HUES48 (cell line): Measurements from ENCODE around the gene ZDHHC8.

Experiments used
- H3K27ac ChIP-seq: one replicate; pipeline ENCODE4 v1.7.0; 2013; ENCODE audit warnings: low read depth, low read length, inconsistent platforms
- H3K27me3 ChIP-seq: 2 replicates; pipeline ENCODE4 v1.6.1; 2013; ENCODE audit warnings: mild to moderate bottlenecking, low read length; ENCODE audit not compliant: control insufficient read depth, insufficient read depth
- H3K36me3 ChIP-seq: 2 replicates; pipeline ENCODE4 v1.6.1; 2013; ENCODE audit warnings: low read length; ENCODE audit not compliant: control insufficient read depth, insufficient read depth
- H3K4me1 ChIP-seq: 2 replicates; pipeline ENCODE4 v1.6.1; 2013; ENCODE audit warnings: mild to moderate bottlenecking, low read length; ENCODE audit not compliant: control insufficient read depth, insufficient read depth
- H3K4me3 ChIP-seq: 2 replicates; pipeline ENCODE4 v1.5.1; 2013; ENCODE audit warnings: mild to moderate bottlenecking, low read depth, low read length
- H3K9ac ChIP-seq: 2 replicates; pipeline ENCODE4 v1.6.1; 2013; ENCODE audit warnings: mild to moderate bottlenecking, low read depth, low read length, moderate library complexity
- H3K9me3 ChIP-seq: 2 replicates; pipeline ENCODE4 v1.6.1; 2013; ENCODE audit warnings: low read length; ENCODE audit not compliant: control insufficient read depth, insufficient read depth

Gene ZDHHC8

DNA sequence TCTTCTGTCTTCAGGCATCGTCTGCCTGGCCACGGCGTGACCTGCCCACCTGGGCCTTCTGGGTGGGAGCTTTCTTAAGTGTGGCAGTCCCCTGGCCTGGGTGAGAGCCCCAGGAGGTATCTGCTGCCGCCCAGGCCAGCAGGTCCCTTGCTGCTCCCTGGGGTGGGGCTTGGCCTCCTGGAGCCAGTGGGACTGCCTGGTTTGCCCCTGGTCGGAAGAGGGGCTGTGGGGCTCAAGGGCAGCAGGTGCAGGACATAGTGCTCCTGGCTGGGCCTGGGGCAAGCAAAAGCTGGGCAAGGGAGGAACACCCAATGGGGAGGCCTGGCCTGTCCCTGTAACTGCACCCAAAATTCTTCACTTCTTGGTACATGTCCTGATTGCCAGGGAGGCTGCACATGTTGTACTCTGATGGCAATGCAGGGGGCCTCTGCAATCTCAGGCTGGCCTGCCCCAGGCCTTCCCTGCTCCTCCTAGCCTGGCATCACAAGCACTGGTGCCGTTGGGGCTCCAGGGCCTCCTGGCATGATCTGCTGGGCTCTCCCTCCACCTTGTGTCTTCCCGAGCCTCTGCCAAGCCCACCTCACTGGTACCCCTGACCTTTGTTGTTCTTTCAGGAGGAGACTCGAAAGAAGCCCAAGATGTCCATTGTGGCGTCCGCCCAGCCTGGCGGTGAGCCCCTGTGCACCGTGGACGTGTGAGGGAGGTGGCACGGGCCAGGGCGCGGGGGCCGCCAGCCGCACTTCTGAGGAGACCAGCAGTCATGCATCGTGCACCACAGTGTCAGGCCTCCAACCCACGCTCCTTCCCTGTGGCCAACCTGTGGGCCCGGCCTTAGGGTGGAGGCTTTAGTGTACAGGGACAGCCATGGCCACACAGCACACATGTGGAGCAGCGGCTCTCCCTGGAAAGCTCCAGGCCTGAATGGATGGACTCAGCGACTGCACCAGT is 21.9 kb upstream of the ZDHHC8 start:
- peaks cover 97% of the 10 kb centered on the region for H3K36me3 ChIP-seq

GRCh38 chr22:20110359-20110985 is 21.1 kb upstream of the ZDHHC8 start:
- Histone ChIP-seq H3K9ac (no peak overlapping the region), H3K27me3 (no peaks in the 10 kb centered on the region), H3K36me3 (peaks cover 97% of the 10 kb centered on the region), H3K4me1 (no peaks in the 10 kb centered on the region), H3K9me3 (no peaks in the 10 kb centered on the region), H3K27ac (no peak overlapping the region), H3K4me3 (no peak overlapping the region)

More for the DNA sequence above, 21.9 kb upstream of the ZDHHC8 start:
- H3K27ac ChIP-seq = no peak overlapping the region
- H3K4me3 ChIP-seq = no peak overlapping the region
- H3K27me3 ChIP-seq = no peaks in the 10 kb centered on the region
- no peak overlapping the region for H3K9ac ChIP-seq
- no peaks in the 10 kb centered on the region for H3K4me1 ChIP-seq
- H3K9me3 ChIP-seq = no peaks in the 10 kb centered on the region

GRCh38 chr22:20111045-20111688 is 20.4 kb upstream of the ZDHHC8 start:
- Histone ChIP-seq H3K4me3 (no peak overlapping the region), H3K27ac (peak overlapping the region; percentile 67), H3K27me3 (no peaks in the 10 kb centered on the region), H3K4me1 (no peaks in the 10 kb centered on the region), H3K9me3 (no peaks in the 10 kb centered on the region), H3K36me3 (peaks cover 96% of the 10 kb centered on the region), H3K9ac (no peak overlapping the region)

DNA sequence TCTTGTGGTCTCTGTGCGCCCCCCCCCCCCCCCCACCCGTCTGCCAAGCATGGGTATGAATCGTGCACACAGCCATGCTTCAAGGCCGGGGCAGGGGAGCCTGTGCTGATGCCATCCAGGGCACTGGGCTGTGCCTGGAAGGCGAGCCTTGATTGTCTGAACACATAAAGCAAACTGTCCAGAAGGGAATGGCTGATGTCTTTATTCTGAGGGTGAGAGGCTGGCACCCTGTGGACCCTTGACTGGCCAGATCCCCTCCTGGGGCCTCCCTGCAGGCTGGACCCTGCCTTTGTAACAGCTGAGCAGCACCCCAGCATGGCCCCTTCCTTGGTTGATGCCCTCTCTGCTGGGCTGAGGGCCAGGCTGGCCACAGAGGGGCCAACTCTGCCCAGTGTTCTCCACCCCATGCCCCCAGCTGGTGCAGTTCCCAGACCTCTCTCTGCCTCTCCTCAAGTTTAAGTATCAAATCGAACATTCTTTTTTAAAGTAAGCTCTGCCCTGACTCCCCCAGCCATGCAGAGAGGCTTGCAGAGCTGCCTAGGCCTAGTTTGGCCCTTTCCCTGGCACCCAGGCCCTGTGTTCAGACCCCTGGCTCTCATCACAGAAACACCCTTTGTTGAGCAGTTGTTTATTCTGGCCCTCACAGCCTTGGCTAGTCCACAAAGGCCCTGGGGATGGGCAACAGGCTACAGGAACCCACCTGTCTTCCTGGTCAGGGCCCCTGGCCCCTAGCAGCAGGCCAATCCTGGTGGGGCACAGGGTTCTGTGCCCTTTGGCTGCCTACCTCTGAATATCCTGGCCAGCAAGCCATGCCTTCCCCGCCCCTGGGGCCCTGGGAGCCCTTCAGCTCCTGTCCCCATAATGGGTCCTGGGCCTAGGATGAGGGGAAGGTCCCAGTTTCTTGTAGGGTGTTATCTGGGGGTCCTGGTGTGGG is 19.6 kb upstream of the ZDHHC8 start:
- Histone ChIP-seq H3K9me3 (no peaks in the 10 kb centered on the region), H3K36me3 (peaks cover 88% of the 10 kb centered on the region), H3K9ac (no peak overlapping the region), H3K27me3 (no peaks in the 10 kb centered on the region), H3K27ac (peak overlapping the region; percentile 67), H3K4me3 (no peak overlapping the region), H3K4me1 (no peaks in the 10 kb centered on the region)

- Histone ChIP-seq H3K9me3 (no peaks in the 10 kb centered on the region), H3K27me3 (no peaks in the 10 kb centered on the region), H3K9ac (no peak overlapping the region), H3K27ac (no peak overlapping the region), H3K4me3 (no peak overlapping the region), H3K36me3 (peaks cover 79% of the 10 kb centered on the region), H3K4me1 (no peaks in the 10 kb centered on the region)
Measured at GRCh38 chr22:20112623-20113511, 18.7 kb upstream of the ZDHHC8 start.

DNA sequence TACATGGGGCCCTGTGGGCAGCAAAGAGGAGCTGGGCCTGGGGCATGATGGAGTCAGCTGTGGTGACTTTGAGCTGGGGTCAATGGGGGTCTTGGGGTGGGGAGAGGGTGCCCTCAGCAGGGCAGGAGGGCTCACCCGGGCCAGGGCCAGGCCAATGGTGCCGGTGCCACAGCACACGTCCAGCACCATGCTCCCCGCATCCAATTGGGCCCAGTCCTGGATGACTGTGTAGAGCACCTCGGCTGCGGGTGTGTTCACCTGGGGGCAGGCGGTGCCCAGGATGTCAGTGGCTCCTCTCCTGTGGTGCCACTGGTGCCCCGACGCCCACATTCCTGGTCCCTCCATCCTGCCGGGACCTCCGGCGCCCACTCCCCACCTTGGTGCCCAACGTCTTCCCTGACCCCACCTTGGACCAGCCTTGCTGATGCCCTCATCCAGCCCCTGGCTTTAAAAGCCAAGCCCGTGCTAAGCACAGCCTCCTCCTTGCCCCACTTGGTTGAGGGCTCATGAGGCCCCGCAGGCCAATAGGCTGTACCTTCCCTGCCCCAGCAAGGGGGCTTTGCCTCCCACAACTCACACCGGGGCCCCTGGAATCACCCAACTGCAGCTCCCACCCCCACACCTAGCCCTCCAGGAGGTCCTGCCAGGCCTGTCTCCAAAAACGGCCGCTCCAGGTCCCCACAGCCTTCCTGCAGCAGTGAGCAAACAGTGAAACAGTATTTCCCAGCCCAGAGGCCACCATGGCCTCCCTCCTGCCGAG is 17.9 kb upstream of the ZDHHC8 start:
- Histone ChIP-seq H3K36me3 (peaks cover 77% of the 10 kb centered on the region), H3K4me1 (0 out of 2 replicates have a peak, but pooled peaks cover 3% of the 10 kb centered on the region), H3K9me3 (no peaks in the 10 kb centered on the region), H3K9ac (no peak overlapping the region), H3K4me3 (no peak overlapping the region), H3K27me3 (no peaks in the 10 kb centered on the region), H3K27ac (no peak overlapping the region)

DNA sequence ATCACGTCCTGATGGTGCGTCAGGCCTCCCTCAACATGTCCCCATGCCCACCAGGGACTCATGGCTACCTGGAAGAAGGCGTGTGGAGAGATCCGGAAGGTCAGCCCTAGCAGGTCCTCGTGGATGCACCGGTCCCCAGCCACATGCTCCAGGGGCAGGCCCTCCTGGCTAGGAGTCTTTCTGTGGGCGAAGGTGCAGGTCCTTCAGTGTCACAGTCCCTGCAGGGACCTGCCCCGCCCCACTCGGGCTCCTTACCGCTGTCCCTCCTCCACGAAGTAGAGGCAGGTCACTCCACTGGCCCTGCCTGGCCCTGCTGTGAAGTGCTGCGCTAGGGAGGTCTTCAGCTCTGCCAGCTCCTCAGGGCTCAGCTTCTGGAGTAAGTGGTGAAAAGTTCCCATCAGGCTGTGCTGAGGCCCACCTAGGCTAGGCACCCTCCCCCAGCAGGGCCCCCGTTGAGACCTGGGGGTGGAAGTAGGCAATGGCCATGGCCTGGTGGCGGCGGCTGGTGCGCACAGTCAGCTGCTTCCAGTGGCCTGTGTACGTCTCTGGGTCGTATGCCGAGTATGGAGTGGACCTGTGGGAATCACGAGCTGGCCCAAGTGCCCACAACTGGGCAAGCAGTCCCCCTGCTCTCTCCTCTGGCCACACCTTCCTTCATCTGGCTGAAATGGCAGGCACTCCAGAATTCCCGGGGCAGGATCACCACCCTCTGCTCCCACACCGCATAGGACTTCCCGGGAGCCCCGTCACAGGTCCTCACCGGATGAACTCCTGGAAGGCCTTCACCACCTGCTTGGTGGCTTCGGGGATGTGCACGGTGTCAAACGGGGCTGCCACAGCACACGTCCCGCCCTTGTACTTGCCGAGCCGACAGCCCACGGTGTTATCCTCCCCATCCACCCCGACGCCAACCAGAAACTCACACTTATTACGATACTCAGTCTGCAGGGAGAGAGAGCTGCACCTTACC is 16.8 kb upstream of the ZDHHC8 start:
- H3K9ac ChIP-seq = no peak overlapping the region
- no peaks in the 10 kb centered on the region for H3K27me3 ChIP-seq
- no peaks in the 10 kb centered on the region for H3K9me3 ChIP-seq
- H3K36me3 ChIP-seq = peaks cover 77% of the 10 kb centered on the region
- H3K27ac ChIP-seq = no peak overlapping the region
- H3K4me3 ChIP-seq = no peak overlapping the region
- H3K4me1 ChIP-seq = 0 out of 2 replicates have a peak, but pooled peaks cover 7% of the 10 kb centered on the region

- Histone ChIP-seq H3K36me3 (peaks cover 77% of the 10 kb centered on the region), H3K27ac (peak within 1 kb of the TSS; percentile 87), H3K4me3 (peak within 1 kb of the TSS; percentile 98)
Measured at GRCh38 chr22:20115691-20116375, 15.8 kb upstream of the ZDHHC8 start, which contains the start of gene RANBP1. Gene RANBP1, plus strand, starts transcription at chr22:20116104. Its CDS starts 81 bp downstream, at chr22:20116185.

More at GRCh38 chr22:20115691-20116375, 15.8 kb upstream of the ZDHHC8 start, which contains the start of gene RANBP1:
- no peaks in the 10 kb centered on the region for H3K27me3 ChIP-seq
- no peaks in the 10 kb centered on the region for H3K9me3 ChIP-seq
- 0 out of 2 replicates have a peak, but pooled peaks cover 7% of the 10 kb centered on the region for H3K4me1 ChIP-seq
- peak within 1 kb of the TSS; percentile 83 for H3K9ac ChIP-seq
